Inflammatory macrophage (primary cell): ENCODE data around the gene HERC3.
"Not testable (repeated sequence)": the region's sequence is repeated elsewhere in the genome, so short reads cannot be mapped to it uniquely, and the experiment has no call there.

Experiments used
- DNase-seq, 2 donors: peaks; one replicate each; pipeline ENCODE4 v3.0.0-alpha.2; 2020 to 2022

The HERC3 gene

GRCh38 chr4:88609387-88609786 lies 17.1 kb downstream of the HERC3 start:
- peak; percentile 26 to 42 for DNase-seq

- DNase-seq = not testable (repeated sequence)
Measured at GRCh38 chr4:88609794-88610193, 17.5 kb downstream of the HERC3 start.

GRCh38 chr4:88610771-88611170 lies 18.5 kb downstream of the HERC3 start:
- no peak for DNase-seq

- DNase-seq = peak; percentile 3 to 18
Measured at GRCh38 chr4:88613417-88613875, 21.2 kb downstream of the HERC3 start.

- no peak for DNase-seq
Measured at GRCh38 chr4:88614058-88614457, 21.8 kb downstream of the HERC3 start.

- no peak for DNase-seq
Measured at GRCh38 chr4:88616275-88617150, 24.2 kb downstream of the HERC3 start.

- DNase-seq = no peak
Measured at GRCh38 chr4:88618782-88619485, 26.7 kb downstream of the HERC3 start.

GRCh38 chr4:88619971-88620370 lies 27.7 kb downstream of the HERC3 start:
- no peak for DNase-seq

- DNase-seq = no peak
Measured at GRCh38 chr4:88621763-88622327, 29.6 kb downstream of the HERC3 start.

GRCh38 chr4:88623097-88623496 lies 30.8 kb downstream of the HERC3 start:
- DNase-seq = peak; percentile 57 to 64

GRCh38 chr4:88628746-88629145 lies 36.5 kb downstream of the HERC3 start:
- DNase-seq = no peak

GRCh38 chr4:88629826-88630225 lies 37.5 kb downstream of the HERC3 start:
- no peak for DNase-seq

- peak; percentile 18 to 32 for DNase-seq
Measured at GRCh38 chr4:88630756-88631155, 38.5 kb downstream of the HERC3 start.

GRCh38 chr4:88643932-88644331 lies 51.7 kb downstream of the HERC3 start:
- no peak for DNase-seq

- no peak for DNase-seq
Measured at GRCh38 chr4:88645994-88646393, 53.7 kb downstream of the HERC3 start.

- no peak for DNase-seq
Measured at GRCh38 chr4:88646528-88647280, 54.4 kb downstream of the HERC3 start.

GRCh38 chr4:88649716-88650115 lies 57.4 kb downstream of the HERC3 start:
- no peak for DNase-seq

GRCh38 chr4:88653371-88653946 lies 61.2 kb downstream of the HERC3 start:
- no peak for DNase-seq

GRCh38 chr4:88655226-88655625 lies 62.9 kb downstream of the HERC3 start:
- DNase-seq = no peak

GRCh38 chr4:88659055-88659889 lies 67.0 kb downstream of the HERC3 start:
- DNase-seq = peak in 1 of 2 donors; percentile 34

- no peak for DNase-seq
Measured at GRCh38 chr4:88659890-88660208, 67.6 kb downstream of the HERC3 start.
